H9 (cell line): ENCODE measurements around the gene RGSL1. TPM values are rescaled to one million over a fixed set of nuclear protein-coding genes. Genes with fewer than 3 reads are reported as not detected.

Source experiments
- DNase-seq: peaks from one replicate; pipeline ENCODE4 v3.0.0-alpha.2; 2017
- H2AFZ ChIP-seq: one replicate; pipeline ENCODE4 v1.6.1; 2013; ENCODE audit warnings: mild to moderate bottlenecking, low read length, control low read depth, moderate library complexity
- H2AK5ac ChIP-seq: 2 replicates; pipeline ENCODE4 v1.6.1; 2013; ENCODE audit warnings: low read length, control low read depth, mixed read lengths; ENCODE audit not compliant: insufficient read length
- H2BK120ac ChIP-seq: one replicate; pipeline ENCODE4 v1.6.1; 2013; ENCODE audit warnings: low read depth, mild to moderate bottlenecking, low read length, control low read depth, inconsistent platforms; ENCODE audit not compliant: poor library complexity, severe bottlenecking
- H2BK12ac ChIP-seq: 2 replicates; pipeline ENCODE4 v1.6.1; 2013; ENCODE audit warnings: low read length, control low read depth, mixed read lengths, low read depth; ENCODE audit not compliant: insufficient read length
- H2BK15ac ChIP-seq: 2 replicates; pipeline ENCODE4 v1.6.1; 2013; ENCODE audit warnings: low read depth, low read length, control low read depth
- H2BK20ac ChIP-seq: one replicate; pipeline ENCODE4 v1.6.1; 2013; ENCODE audit warnings: low read depth, mild to moderate bottlenecking, low read length, control low read depth, inconsistent platforms; ENCODE audit not compliant: poor library complexity, severe bottlenecking
- H2BK5ac ChIP-seq: 2 replicates; pipeline ENCODE4 v1.6.1; 2013; ENCODE audit warnings: low read length, control low read depth, mixed read lengths; ENCODE audit not compliant: insufficient read length
- H3K14ac ChIP-seq: 2 replicates; pipeline ENCODE4 v1.6.1; 2013; ENCODE audit warnings: low read length, control low read depth; ENCODE audit not compliant: insufficient read depth
- H3K18ac ChIP-seq: 2 replicates; pipeline ENCODE4 v1.6.1; 2013; ENCODE audit warnings: low read depth, mild to moderate bottlenecking, mixed read lengths, low read length, control low read depth; ENCODE audit not compliant: insufficient read length
- H3K23ac ChIP-seq: 2 replicates; pipeline ENCODE4 v1.6.1; 2013; ENCODE audit warnings: low read length, control low read depth, mixed read lengths, low read depth; ENCODE audit not compliant: insufficient read length
- H3K23me2 ChIP-seq: 2 replicates; pipeline ENCODE4 v1.6.1; 2013; ENCODE audit warnings: low read depth, mild to moderate bottlenecking, mixed read lengths, low read length, control low read depth; ENCODE audit not compliant: insufficient read length, poor library complexity, severe bottlenecking
- H3K27ac ChIP-seq: 2 replicates; pipeline ENCODE4 v1.5.1; 2013; ENCODE audit warnings: low read length, control low read depth, mixed read lengths, low read depth; ENCODE audit not compliant: insufficient read length
- H3K27me3 ChIP-seq: 2 replicates; pipeline ENCODE4 v1.6.1; 2013; ENCODE audit warnings: low read length, control low read depth, inconsistent platforms; ENCODE audit not compliant: insufficient read depth
- H3K4ac ChIP-seq: 2 replicates; pipeline ENCODE4 v1.6.1; 2013; ENCODE audit warnings: low read depth, mild to moderate bottlenecking, control low read depth, inconsistent platforms, low read length, moderate library complexity
- H3K4me1 ChIP-seq: 2 replicates; pipeline ENCODE4 v1.6.1; 2013; ENCODE audit warnings: low read length, control low read depth, inconsistent platforms; ENCODE audit not compliant: insufficient read depth
- H3K4me2 ChIP-seq: 2 replicates; pipeline ENCODE4 v1.6.1; 2013; ENCODE audit warnings: low read length, control low read depth, mixed read lengths; ENCODE audit not compliant: insufficient read length, insufficient read depth
- H3K56ac ChIP-seq: 2 replicates; pipeline ENCODE4 v1.6.1; 2013; ENCODE audit warnings: low read depth, mild to moderate bottlenecking, mixed read lengths, low read length, control low read depth; ENCODE audit not compliant: insufficient read length
- H3K79me1 ChIP-seq: 2 replicates; pipeline ENCODE4 v1.6.1; 2013; ENCODE audit warnings: low read depth, mild to moderate bottlenecking, moderate library complexity, low read length, control low read depth, inconsistent platforms; ENCODE audit not compliant: insufficient read depth, poor library complexity, severe bottlenecking
- H3K79me2 ChIP-seq: 2 replicates; pipeline ENCODE4 v1.6.1; 2013; ENCODE audit warnings: low read length, control low read depth, inconsistent platforms; ENCODE audit not compliant: insufficient read depth
- H3K9ac ChIP-seq: 2 replicates; pipeline ENCODE4 v1.6.1; 2013; ENCODE audit warnings: low read length, control low read depth, mixed read lengths; ENCODE audit not compliant: insufficient read length; ENCODE audit errors: extremely low read depth
- H3K9me3 ChIP-seq: one replicate; pipeline ENCODE4 v1.6.1; 2013; ENCODE audit warnings: low read depth, low read length, inconsistent platforms; ENCODE audit not compliant: control insufficient read depth
- H3T11ph ChIP-seq: one replicate; pipeline ENCODE4 v1.6.1; 2013; ENCODE audit warnings: mild to moderate bottlenecking, low read length, control low read depth, inconsistent platforms
- H4K20me1 ChIP-seq: one replicate; pipeline ENCODE4 v1.6.1; 2013; ENCODE audit not compliant: control insufficient read depth, insufficient read length, insufficient read depth
- H4K5ac ChIP-seq: 2 replicates; pipeline ENCODE4 v1.6.1; 2013; ENCODE audit warnings: low read depth, mild to moderate bottlenecking, mixed read lengths, low read length, control low read depth; ENCODE audit not compliant: insufficient read length
- H4K8ac ChIP-seq: replicated peaks from 2 replicates; pipeline ENCODE4 v1.6.1; 2013; ENCODE audit warnings: low read length, control low read depth, mixed read lengths, low read depth; ENCODE audit not compliant: insufficient read length
- H4K91ac ChIP-seq: 2 replicates; pipeline ENCODE4 v1.6.1; 2013; ENCODE audit warnings: low read depth, mild to moderate bottlenecking, moderate library complexity, mixed read lengths, low read length, control low read depth; ENCODE audit not compliant: insufficient read length
- H3K27ac Mint-ChIP-seq, 3 experiments: 2 replicates in 2 of 3; 3 replicates in 1 of 3; pipeline ENCODE4 v1.8.0; 2020 to 2021; ENCODE audit warnings: mixed read lengths in 3 of 3, mild to moderate bottlenecking in 1 of 3, moderate library complexity in 1 of 3
- H3K27me3 Mint-ChIP-seq: 2 replicates; pipeline ENCODE4 v1.8.0; 2021; ENCODE audit warnings: low read depth, mild to moderate bottlenecking, moderate library complexity, mixed read lengths
- H3K36me3 Mint-ChIP-seq, 3 experiments: 2 replicates in 2 of 3; 3 replicates in 1 of 3; pipeline ENCODE4 v1.8.0; 2020 to 2021; ENCODE audit warnings: low read depth in 3 of 3, mixed read lengths in 3 of 3; ENCODE audit not compliant: insufficient read depth in 1 of 3
- H3K4me1 Mint-ChIP-seq, 2 experiments: 2 replicates each; pipeline ENCODE4 v1.8.0; 2020; ENCODE audit warnings: mixed read lengths in 2 of 2
- H3K4me3 Mint-ChIP-seq, 2 experiments: 2 replicates in 1 of 2; 3 replicates in 1 of 2; pipeline ENCODE4 v1.8.0; 2020 to 2021; ENCODE audit warnings: mild to moderate bottlenecking in 2 of 2, mixed read lengths in 2 of 2, moderate library complexity in 1 of 2
- H3K9me3 Mint-ChIP-seq, 2 experiments: 2 replicates in 1 of 2; 3 replicates in 1 of 2; pipeline ENCODE4 v1.8.0; 2020; ENCODE audit warnings: mild to moderate bottlenecking in 2 of 2, mixed read lengths in 2 of 2, moderate library complexity in 1 of 2
- WGBS: extraction: QIAGEN DNeasy Blood & Tissue Kit; methylation state at CpG from one replicate; pipeline ENCODE4 v1.1.7; 2013; ENCODE audit warnings: missing lambda C conversion rate, low lambda C conversion rate, mixed read lengths; ENCODE audit not compliant: insufficient read length; ENCODE audit errors: extremely low coverage; 5-methylcytosine and 5-hydroxymethylcytosine counted together
- total RNA-seq: library from RNA; stranded (reverse); gene quantifications from 2 replicates; pipeline ENCODE4 v1.2.1, GENCODE V29; 2021
- TF ChIP-seq, protein P1 (sequence below): fragments of 200-600 bp; sonication (generic); conservative IDR thresholded peaks from 3 replicates; pipeline ENCODE4 v1.8.0; 2021; ENCODE audit warnings: antibody characterized with exemption, mild to moderate bottlenecking

Gene RGSL1
- total RNA-seq, 1 experiment from 2014 or later, result not detected

DNA sequence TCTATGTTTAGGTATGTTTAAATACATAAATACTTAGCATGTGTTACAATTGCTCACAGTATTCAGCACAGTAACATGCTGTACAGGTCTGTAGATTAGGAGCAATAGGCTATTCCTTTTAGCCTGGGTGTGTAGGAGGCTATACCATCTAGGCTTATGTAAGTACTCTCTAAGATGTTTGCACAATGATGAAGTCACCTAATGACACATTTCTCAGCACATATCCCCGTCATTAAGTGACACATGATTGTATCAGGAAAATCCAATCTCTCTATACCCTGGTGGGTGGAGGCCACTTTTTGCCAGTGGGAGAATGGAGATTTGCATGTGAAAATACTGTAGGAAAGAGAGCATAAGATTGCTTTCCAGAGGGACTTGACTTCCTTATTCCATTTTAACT, 43.9 kb upstream of the RGSL1 start:
- Mint-ChIP-seq H3K36me3 (peaks cover 0 to 5% (median 0%) of the 10 kb centered on the region in 3 experiments; a peak in 1 of 7 replicates), H3K4me3 (no peak overlapping the region), H3K9me3 (peaks cover 4 to 6% of the 10 kb centered on the region in 2 experiments; a peak in 3 of 5 replicates), H3K27ac (no peak overlapping the region), H3K27me3 (peaks cover 3% of the 10 kb centered on the region; the same call in 1 of the 2 replicates), H3K4me1 (peaks cover 4 to 7% of the 10 kb centered on the region in 2 experiments; a peak in 3 of 4 replicates)
- Histone ChIP-seq H3K9me3 (no peaks in the 10 kb centered on the region), H2BK12ac (no peak overlapping the region), H4K91ac (no peak overlapping the region), H3K27me3 (no peaks in the 10 kb centered on the region), H3K23ac (no peak overlapping the region), H2BK20ac (no peak overlapping the region), H2AK5ac (no peak overlapping the region), H3K4me1 (no peaks in the 10 kb centered on the region; the same call in 1 of the 2 replicates), H3K14ac (no peak overlapping the region), H4K20me1 (no peaks in the 10 kb centered on the region), H2BK5ac (no peak overlapping the region), H2AFZ (no peak overlapping the region), H3K4ac (no peak overlapping the region), H3K4me2 (no peak overlapping the region), H3K27ac (no peak overlapping the region), H3K79me1 (no peaks in the 10 kb centered on the region), H3K56ac (no peak overlapping the region), H4K8ac (no peak overlapping the region), H4K5ac (no peak overlapping the region), H3K79me2 (no peaks in the 10 kb centered on the region), H3K18ac (no peak overlapping the region), H3K9ac (no peak overlapping the region), H3K23me2 (no peaks in the 10 kb centered on the region), H2BK120ac (no peak overlapping the region), H3T11ph (no peak overlapping the region), H2BK15ac (no peak overlapping the region)
- WGBS, result no CpG with 5 or more reads among the region's 1 CpG
- TF ChIP-seq, protein P1, sequence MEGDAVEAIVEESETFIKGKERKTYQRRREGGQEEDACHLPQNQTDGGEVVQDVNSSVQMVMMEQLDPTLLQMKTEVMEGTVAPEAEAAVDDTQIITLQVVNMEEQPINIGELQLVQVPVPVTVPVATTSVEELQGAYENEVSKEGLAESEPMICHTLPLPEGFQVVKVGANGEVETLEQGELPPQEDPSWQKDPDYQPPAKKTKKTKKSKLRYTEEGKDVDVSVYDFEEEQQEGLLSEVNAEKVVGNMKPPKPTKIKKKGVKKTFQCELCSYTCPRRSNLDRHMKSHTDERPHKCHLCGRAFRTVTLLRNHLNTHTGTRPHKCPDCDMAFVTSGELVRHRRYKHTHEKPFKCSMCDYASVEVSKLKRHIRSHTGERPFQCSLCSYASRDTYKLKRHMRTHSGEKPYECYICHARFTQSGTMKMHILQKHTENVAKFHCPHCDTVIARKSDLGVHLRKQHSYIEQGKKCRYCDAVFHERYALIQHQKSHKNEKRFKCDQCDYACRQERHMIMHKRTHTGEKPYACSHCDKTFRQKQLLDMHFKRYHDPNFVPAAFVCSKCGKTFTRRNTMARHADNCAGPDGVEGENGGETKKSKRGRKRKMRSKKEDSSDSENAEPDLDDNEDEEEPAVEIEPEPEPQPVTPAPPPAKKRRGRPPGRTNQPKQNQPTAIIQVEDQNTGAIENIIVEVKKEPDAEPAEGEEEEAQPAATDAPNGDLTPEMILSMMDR, result no peak
- DNase-seq, result no peak
